HepG2 (cell line): Measurements from ENCODE around the gene ACP5. TPM values are rescaled to one million over a fixed set of nuclear protein-coding genes. Genes with fewer than 3 reads are reported as not detected.

Experiments used
- ARNTL ChIP-seq: sonication (generic); formaldehyde crosslinking; IDR thresholded peaks from 2 replicates; pipeline ENCODE4 v1.4.0; 2020; ENCODE audit warnings: mild to moderate bottlenecking, missing genetic modification reagents
- ATF7 ChIP-seq, 2 experiments: fragments of 450-650 bp in 1 of 2; sonication (generic) in 1 of 2; formaldehyde crosslinking in 1 of 2; IDR thresholded peaks; 2 replicates each; pipeline versions ENCODE4 v1.4.0 to v1.6.1; 2016 to 2020; ENCODE audit warnings: antibody characterized with exemption in 1 of 2, mild to moderate bottlenecking in 1 of 2, missing genetic modification reagents in 1 of 2
- CBX2 ChIP-seq, 2 experiments: fragments of 200-600 bp in 1 of 2; sonication (generic); formaldehyde crosslinking in 1 of 2; IDR thresholded peaks; 2 replicates each; pipeline versions ENCODE4 v1.7.0 to v1.8.1; 2018 to 2022; ENCODE audit warnings: low read depth in 2 of 2, low read length in 1 of 2, mild to moderate bottlenecking in 1 of 2, missing genetic modification reagents in 1 of 2
- CBX5 ChIP-seq: sonication (generic); formaldehyde crosslinking; IDR thresholded peaks from 2 replicates; pipeline ENCODE4 v1.4.0; 2020; ENCODE audit warnings: missing genetic modification reagents, borderline replicate concordance
- IKZF4 ChIP-seq: sonication (generic); formaldehyde crosslinking; IDR thresholded peaks from 2 replicates; pipeline ENCODE4 v1.5.1; 2020; ENCODE audit warnings: borderline replicate concordance, mild to moderate bottlenecking, low read depth, missing genetic modification reagents; ENCODE audit errors: not compliant biosample characterization
- JARID2 ChIP-seq: sonication (generic); formaldehyde crosslinking; IDR thresholded peaks from 2 replicates; pipeline ENCODE4 v1.8.1; 2023; ENCODE audit warnings: missing genetic modification reagents, inconsistent platforms; ENCODE audit not compliant: insufficient replicate concordance
- MXD3 ChIP-seq: IDR thresholded peaks from 2 replicates; pipeline ENCODE4 v1.6.1; 2016; ENCODE audit warnings: mild to moderate bottlenecking, missing biosample characterization, missing genetic modification reagents
- NBN ChIP-seq: fragments of 450-650 bp; conservative IDR thresholded peaks from 2 replicates; pipeline ENCODE4 v1.6.1; 2017
- PBX3 ChIP-seq: sonication (generic); formaldehyde crosslinking; IDR thresholded peaks from 2 replicates; pipeline ENCODE4 v1.8.1; 2023; ENCODE audit warnings: missing genetic modification reagents, inconsistent platforms, borderline replicate concordance
- PHF21A ChIP-seq: sonication (generic); formaldehyde crosslinking; IDR thresholded peaks from 2 replicates; pipeline ENCODE4 v1.5.0; 2020; ENCODE audit warnings: mild to moderate bottlenecking, missing genetic modification reagents
- RFX5 ChIP-seq: IDR thresholded peaks from 2 replicates; pipeline ENCODE4 v1.6.1; 2011; ENCODE audit warnings: low read depth, low read length, improper control_type of control experiment
- RXRA ChIP-seq: sonication (generic); formaldehyde crosslinking; IDR thresholded peaks from 2 replicates; pipeline ENCODE4 v1.5.1; 2020; ENCODE audit warnings: missing genetic modification reagents
- SNAPC4 ChIP-seq: sonication (generic); formaldehyde crosslinking; IDR thresholded peaks from 2 replicates; pipeline ENCODE4 v1.4.0; 2020; ENCODE audit warnings: mild to moderate bottlenecking, missing genetic modification reagents
- TEF ChIP-seq: sonication (generic); formaldehyde crosslinking; IDR thresholded peaks from 2 replicates; pipeline ENCODE4 v1.5.0; 2020; ENCODE audit warnings: missing genetic modification reagents
- ZBTB14 ChIP-seq: sonication (generic); formaldehyde crosslinking; IDR thresholded peaks from 2 replicates; pipeline ENCODE4 v1.4.0; 2020; ENCODE audit warnings: missing genetic modification reagents
- ZNF160 ChIP-seq: sonication (generic); formaldehyde crosslinking; IDR thresholded peaks from 2 replicates; pipeline ENCODE4 v1.8.0; 2022; ENCODE audit warnings: mild to moderate bottlenecking, inconsistent platforms, missing genetic modification reagents
- ZNF451 ChIP-seq: sonication (generic); formaldehyde crosslinking; IDR thresholded peaks from 2 replicates; pipeline ENCODE4 v1.5.0; 2020; ENCODE audit warnings: mild to moderate bottlenecking, missing genetic modification reagents
- ZNF580 ChIP-seq: IDR thresholded peaks from 2 replicates; pipeline ENCODE4 v1.6.1; 2016; ENCODE audit warnings: low read depth, borderline replicate concordance
- ZNF589 ChIP-seq: sonication (generic); formaldehyde crosslinking; conservative IDR thresholded peaks from 2 replicates; pipeline ENCODE4 v1.8.0; 2022; ENCODE audit warnings: mild to moderate bottlenecking, moderate library complexity, missing genetic modification reagents
- polyA plus RNA-seq, 8 experiments: library from polyadenylated mRNA; depleted of rRNA in 3 of 8; stranded (reverse) in 7 of 8; unstranded in 1 of 8; fragments of >200 nt; fragmentation: Illumina TruSeq in 4 of 8; extraction: Trizol in 4 of 8; gene quantifications; 2 replicates each; pipeline versions ENCODE4 v1.2.1 to v1.2.3, GENCODE V29; 2011 to 2016; ENCODE audit warnings: low read depth in 4 of 8, missing spikeins in 1 of 8, mixed read lengths in 1 of 8; ENCODE audit not compliant: insufficient read depth in 1 of 8
- total RNA-seq, 5 experiments: library from RNA; depleted of rRNA; stranded (reverse); fragments of >200 nt; fragmentation: Illumina TruSeq; extraction: Trizol; gene quantifications; 2 replicates each; pipeline ENCODE4 v1.2.3, GENCODE V29; 2016; ENCODE audit warnings: low read depth in 1 of 5

The ACP5 gene
- total and polyA plus RNA-seq, 2 of the 13 experiments (the other 11 are each of a cell fraction or from before 2014, with no cell fraction given), result 1.3 to 6.7 TPM

GRCh38 chr19:11528551-11529341 lies 48.7 kb downstream of the ACP5 start, which contains the start of gene ECSIT (continued):
- TF ChIP-seq CBX2 (IDR thresholded peaks at IDR 0.05; ENCODE audit: low read depth, low read length), result no peak
- no peak for TF ChIP-seq CBX2 (CRISPR knock-in tag; IDR thresholded peaks at IDR 0.05; ENCODE audit: low read depth)
- no peak for TF ChIP-seq ZNF451 (CRISPR knock-in tag)
- TF ChIP-seq SNAPC4 (CRISPR knock-in tag), result 0 out of 2 replicates have a peak, but pooled peaks have one; percentile 43
- peak; percentile 44; the same call in 1 of the 2 replicates for TF ChIP-seq CBX5 (CRISPR knock-in tag)
- no peak for TF ChIP-seq ZNF160
- no peak; the same call in 1 of the 2 replicates for TF ChIP-seq ZBTB14 (CRISPR knock-in tag)
- TF ChIP-seq NBN, result no peak
- no peak for TF ChIP-seq PBX3
- TF ChIP-seq JARID2 (CRISPR knock-in tag), result no peak
- peak; percentile 44; the same call in 1 of the 2 replicates for TF ChIP-seq RFX5
- TF ChIP-seq PHF21A (CRISPR knock-in tag), result peak; percentile 62
- peak; percentile 89 for TF ChIP-seq RXRA (CRISPR knock-in tag)
- TF ChIP-seq ZNF589 (CRISPR knock-in tag), result peak; percentile 54; the same call in 1 of the 2 replicates
- 0 out of 2 replicates have a peak, but pooled peaks have one; percentile 76 for TF ChIP-seq ZNF580 (CRISPR knock-in tag)
- TF ChIP-seq TEF (CRISPR knock-in tag), result no peak
- TF ChIP-seq ATF7 (IDR thresholded peaks at IDR 0.05), result no peak
- TF ChIP-seq ATF7 (CRISPR knock-in tag; IDR thresholded peaks at IDR 0.05), result no peak
- TF ChIP-seq IKZF4 (CRISPR knock-in tag), result no peak
- TF ChIP-seq ARNTL (CRISPR knock-in tag), result peak; percentile 54; the same call in 1 of the 2 replicates
- peak; percentile 87 for TF ChIP-seq MXD3 (CRISPR knock-in tag)
